Lower lobe of right lung (tissue), 2 donors: Measurements from ENCODE around the gene COX4I1. TPM values are rescaled to one million over a fixed set of nuclear protein-coding genes. Genes with fewer than 3 reads are reported as not detected.

ENCODE experiments used
- ATAC-seq, 2 donors: fragments of 200-7000 bp; cut with Tn5 transposase; one replicate each; pipeline ENCODE4 v1.9.1; 2020 to 2022; ENCODE audit warnings: mild to moderate bottlenecking in 2 of 2, moderate library complexity in 2 of 2
- DNase-seq: peaks from one replicate; pipeline ENCODE4 v3.0.0-alpha.2; 2020
- H3K27ac ChIP-seq: fragments of 200-600 bp; one replicate; pipeline ENCODE4 v1.8.0; 2022
- H3K27me3 ChIP-seq: fragments of 200-600 bp; one replicate; pipeline ENCODE4 v1.8.0; 2022; ENCODE audit warnings: low read depth
- H3K36me3 ChIP-seq: fragments of 200-600 bp; one replicate; pipeline ENCODE4 v1.8.0; 2022; ENCODE audit warnings: mild to moderate bottlenecking
- H3K4me1 ChIP-seq: fragments of 200-600 bp; one replicate; pipeline ENCODE4 v1.8.0; 2022
- H3K4me3 ChIP-seq: fragments of 200-600 bp; one replicate; pipeline ENCODE4 v1.8.0; 2022; ENCODE audit warnings: mild to moderate bottlenecking
- H3K9me3 ChIP-seq: fragments of 200-600 bp; one replicate; pipeline ENCODE4 v1.8.0; 2022
- intact Hi-C: fragments of 100-400 bp; cut with DNase I; formaldehyde crosslinking; loops from one replicate; pipeline ENCODE4 v1.11.0; 2022
- total RNA-seq: library from RNA; stranded (reverse); fragmentation: NEBNext Ultra II Directional; extraction: Animal tissue kit (Norgen Biotek cat#: 25700); gene quantifications from one replicate; pipeline ENCODE4 v1.2.1, GENCODE V29; 2021
- TF ChIP-seq, protein P1 (sequence below): fragments of 200-600 bp; IDR thresholded peaks from one replicate; pipeline ENCODE4 v1.8.0; 2022; ENCODE audit warnings: antibody characterized with exemption, mild to moderate bottlenecking
- donor health status: DM: no; HTN: yes; CAD: no; lungs with severe emphysema.

Gene COX4I1
- total RNA-seq, 1 donor from 2014 or later = 391 TPM

DNA sequence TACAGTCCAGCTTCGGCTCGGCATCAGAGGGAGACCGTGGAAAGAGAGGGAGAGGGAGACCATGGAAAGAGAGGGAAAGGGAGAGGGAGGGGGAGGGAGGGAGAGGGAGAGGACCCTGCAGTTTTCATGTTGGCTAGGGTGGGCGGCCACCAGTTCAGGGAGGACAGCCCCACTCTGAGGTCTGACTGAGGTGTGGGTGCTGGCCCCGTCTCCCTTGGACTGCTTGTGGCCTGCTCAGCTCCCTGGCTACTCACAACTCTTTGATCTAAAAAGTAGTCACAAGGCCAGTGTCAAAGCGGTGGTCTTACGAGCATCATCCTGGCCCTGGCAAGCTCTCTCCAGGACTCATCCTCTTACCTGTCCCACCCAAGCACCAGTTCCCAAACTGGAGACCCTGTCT, 9.4 kb downstream of the COX4I1 start:
- Histone ChIP-seq H3K4me3 (no peak overlapping the region), H3K27ac (no peak overlapping the region), H3K36me3 (peaks cover 33% of the 10 kb centered on the region), H3K27me3 (peaks cover 6% of the 10 kb centered on the region), H3K9me3 (no peaks in the 10 kb centered on the region), H3K4me1 (no peaks in the 10 kb centered on the region)
- intact Hi-C loops = no loop called here
- no peak for DNase-seq
- TF ChIP-seq, protein P1, sequence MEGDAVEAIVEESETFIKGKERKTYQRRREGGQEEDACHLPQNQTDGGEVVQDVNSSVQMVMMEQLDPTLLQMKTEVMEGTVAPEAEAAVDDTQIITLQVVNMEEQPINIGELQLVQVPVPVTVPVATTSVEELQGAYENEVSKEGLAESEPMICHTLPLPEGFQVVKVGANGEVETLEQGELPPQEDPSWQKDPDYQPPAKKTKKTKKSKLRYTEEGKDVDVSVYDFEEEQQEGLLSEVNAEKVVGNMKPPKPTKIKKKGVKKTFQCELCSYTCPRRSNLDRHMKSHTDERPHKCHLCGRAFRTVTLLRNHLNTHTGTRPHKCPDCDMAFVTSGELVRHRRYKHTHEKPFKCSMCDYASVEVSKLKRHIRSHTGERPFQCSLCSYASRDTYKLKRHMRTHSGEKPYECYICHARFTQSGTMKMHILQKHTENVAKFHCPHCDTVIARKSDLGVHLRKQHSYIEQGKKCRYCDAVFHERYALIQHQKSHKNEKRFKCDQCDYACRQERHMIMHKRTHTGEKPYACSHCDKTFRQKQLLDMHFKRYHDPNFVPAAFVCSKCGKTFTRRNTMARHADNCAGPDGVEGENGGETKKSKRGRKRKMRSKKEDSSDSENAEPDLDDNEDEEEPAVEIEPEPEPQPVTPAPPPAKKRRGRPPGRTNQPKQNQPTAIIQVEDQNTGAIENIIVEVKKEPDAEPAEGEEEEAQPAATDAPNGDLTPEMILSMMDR = no peak
- no peak for ATAC-seq

DNA sequence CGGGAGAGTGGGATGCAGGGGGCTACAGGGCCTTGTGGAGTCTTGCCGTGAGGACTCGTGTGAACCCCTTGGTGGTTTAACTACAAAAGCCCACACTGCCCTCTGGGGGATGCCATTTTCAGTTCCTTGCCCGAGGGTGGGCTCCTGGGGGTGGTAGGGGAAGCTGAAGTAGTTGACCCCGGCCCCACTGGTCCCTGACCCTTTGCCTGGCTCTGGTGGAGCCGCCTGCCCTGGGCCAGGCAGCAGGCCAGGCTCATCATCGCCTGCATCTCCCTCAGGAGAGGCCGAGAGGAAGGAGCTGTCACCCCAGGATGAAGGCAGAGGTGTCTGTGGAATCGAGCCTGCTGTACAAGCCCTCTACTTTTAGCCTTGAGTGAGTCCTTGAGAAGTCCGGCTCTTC, 10.2 kb downstream of the COX4I1 start:
- intact Hi-C loops = no loop called here
- H3K4me1 ChIP-seq = no peaks in the 10 kb centered on the region
- H3K36me3 ChIP-seq = peaks cover 25% of the 10 kb centered on the region
- H3K4me3 ChIP-seq = no peak overlapping the region
- DNase-seq (no peak), ATAC-seq (no peak)
- no peak overlapping the region for H3K27ac ChIP-seq
- TF ChIP-seq, protein P1 = no peak
- H3K9me3 ChIP-seq = no peaks in the 10 kb centered on the region
- H3K27me3 ChIP-seq = peaks cover 6% of the 10 kb centered on the region

DNA sequence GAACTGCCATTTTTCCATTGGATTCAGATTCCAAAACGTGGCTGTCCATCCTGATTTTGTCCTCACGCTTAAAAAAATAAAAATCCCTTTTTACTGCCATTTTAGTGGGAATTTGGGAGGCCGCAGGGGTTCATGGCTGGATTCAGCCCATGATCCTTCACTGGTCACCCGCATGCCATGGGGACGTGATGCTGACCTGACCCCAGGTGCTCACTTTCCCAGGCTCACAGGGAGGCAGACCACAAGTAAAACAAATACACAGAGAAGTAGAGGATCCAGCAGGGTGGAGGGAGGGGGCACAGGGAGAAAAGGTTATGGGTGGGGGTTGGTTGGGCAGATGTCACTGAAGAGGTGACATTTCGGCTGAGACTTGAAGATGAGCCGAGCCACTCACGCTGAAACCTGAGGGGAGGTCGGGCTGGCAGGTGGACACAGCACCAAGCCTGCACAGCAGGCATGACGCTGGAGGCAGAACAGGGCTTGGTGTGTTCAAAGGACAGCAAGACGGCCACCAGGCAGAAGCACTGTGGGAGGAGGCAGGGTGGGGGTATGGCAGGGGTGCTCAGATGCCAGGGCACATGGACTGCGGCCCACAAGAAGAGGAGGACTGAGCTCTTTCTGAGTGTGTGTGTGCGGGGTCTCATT, 10.7 kb downstream of the COX4I1 start:
- intact Hi-C loops = no loop called here
- H3K36me3 ChIP-seq = peaks cover 20% of the 10 kb centered on the region

DNA sequence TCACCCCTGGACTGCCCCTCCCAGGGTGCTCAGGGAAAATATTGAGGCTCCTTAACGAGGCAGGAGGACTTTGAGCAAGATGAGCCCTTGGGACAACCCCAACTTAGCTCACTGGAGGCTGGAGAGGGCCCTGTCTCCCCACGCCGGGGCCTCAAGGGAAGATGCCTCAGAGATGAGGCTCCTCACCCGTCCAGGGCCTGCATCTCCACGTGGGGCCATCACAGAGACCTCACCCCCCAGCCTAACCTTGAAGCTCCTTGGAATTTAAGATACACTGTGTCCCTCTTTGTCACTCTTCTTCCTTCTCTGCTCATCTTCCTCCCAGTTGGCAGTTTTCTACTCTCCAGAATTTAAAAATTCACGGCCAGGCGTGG, 11.2 kb downstream of the COX4I1 start:
- TF ChIP-seq, protein P1 = no peak
- no peak overlapping the region for H3K4me3 ChIP-seq

More for the DNA sequence above, 10.7 kb downstream of the COX4I1 start:
- ATAC-seq = no peak
- DNase-seq = no peak
- Histone ChIP-seq H3K4me3 (no peak overlapping the region), H3K27ac (no peak overlapping the region), H3K9me3 (no peaks in the 10 kb centered on the region), H3K4me1 (no peaks in the 10 kb centered on the region), H3K27me3 (peaks cover 6% of the 10 kb centered on the region)
- TF ChIP-seq, protein P1 = no peak

DNA sequence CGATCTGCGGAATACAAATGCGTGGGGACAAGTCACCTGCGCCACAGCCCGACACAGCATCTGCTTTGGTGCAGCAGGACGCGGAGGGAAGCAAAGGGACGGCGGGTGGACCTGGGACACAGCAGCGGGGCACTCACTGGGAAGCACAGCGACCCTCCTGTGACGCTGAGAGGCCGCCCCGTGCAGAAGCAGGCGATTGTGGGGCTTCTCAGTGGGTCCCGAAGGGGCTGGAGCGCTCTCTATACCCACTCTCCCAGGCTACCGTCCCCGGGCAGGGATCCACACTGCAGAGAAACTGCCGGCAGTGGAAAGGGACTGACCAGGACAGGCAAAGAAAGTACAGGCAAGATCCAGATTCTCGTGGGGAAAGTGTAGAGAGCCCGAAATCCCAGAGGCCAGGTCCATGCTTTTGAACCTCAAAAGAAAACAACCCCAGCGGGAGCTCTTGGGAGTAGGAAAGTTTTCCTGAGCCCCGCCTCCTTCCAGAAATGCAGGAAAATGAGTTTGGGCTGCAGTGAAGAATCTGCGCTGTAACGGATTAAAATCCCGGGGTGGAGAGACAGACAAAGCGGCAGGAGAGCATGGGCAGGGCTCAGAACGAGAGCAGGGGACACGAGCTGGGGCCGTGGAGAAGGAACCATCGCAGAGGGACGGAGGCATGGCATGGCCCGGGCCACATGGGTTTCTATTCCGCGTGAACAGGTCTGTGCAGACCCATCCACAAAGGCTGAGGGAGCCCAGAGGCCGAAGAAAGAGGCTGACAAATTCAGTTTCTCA, 12.7 kb downstream of the COX4I1 start:
- H3K4me3 ChIP-seq = no peak overlapping the region
- H3K27ac ChIP-seq = no peak overlapping the region
- H3K9me3 ChIP-seq = no peaks in the 10 kb centered on the region
- peaks cover 6% of the 10 kb centered on the region for H3K27me3 ChIP-seq
- intact Hi-C loops = no loop called here
- H3K4me1 ChIP-seq = no peaks in the 10 kb centered on the region
- TF ChIP-seq, protein P1 = no peak
- DNase-seq = peak; percentile 39
- no peaks in the 10 kb centered on the region for H3K36me3 ChIP-seq
- ATAC-seq = no peak

More for the DNA sequence above, 11.2 kb downstream of the COX4I1 start:
- DNase-seq (no peak), ATAC-seq (no peak)
- Histone ChIP-seq H3K36me3 (peaks cover 15% of the 10 kb centered on the region), H3K4me1 (no peaks in the 10 kb centered on the region), H3K27me3 (peaks cover 6% of the 10 kb centered on the region), H3K9me3 (no peaks in the 10 kb centered on the region), H3K27ac (no peak overlapping the region)
- intact Hi-C loops = no loop called here
